ENCODE data around the gene CLCC1. TPM values are rescaled to one million over a fixed set of nuclear protein-coding genes. Genes with fewer than 3 reads are reported as not detected.

CLCC1 gene
- total RNA-seq, 1 experiment from 2014 or later = 60.2 TPM

DNA sequence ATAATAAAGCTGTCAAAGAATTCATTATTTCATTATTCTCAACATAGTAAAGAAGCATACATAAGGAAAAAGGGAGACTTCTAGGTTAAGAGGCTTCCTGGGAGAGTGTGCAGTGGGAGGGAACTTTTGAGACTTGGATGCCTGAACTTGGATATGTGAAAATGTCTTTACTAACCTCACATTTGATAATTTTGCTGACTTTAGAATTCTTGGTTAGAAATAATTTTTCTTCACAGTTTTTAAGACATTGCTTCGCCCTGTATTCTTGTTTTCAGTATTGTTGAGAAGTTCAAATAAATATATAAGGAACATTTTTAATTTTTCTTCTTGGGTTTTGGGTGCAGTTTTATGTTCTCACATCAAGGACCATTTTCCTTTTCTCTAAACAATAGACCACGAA lies 46.5 kb downstream of the CLCC1 start:
- Histone ChIP-seq H3K4me3 (ENCODE audit: low read depth, low read length, poor library complexity, severe bottlenecking) (no peak overlapping the region), H3K9me3 (ENCODE audit: low read depth, low read length, poor library complexity, severe bottlenecking) (no peaks in the 10 kb centered on the region), H3K27me3 (replicated peaks; ENCODE audit: insufficient read depth, low read depth, low read length, poor library complexity) (no peaks in the 10 kb centered on the region), H3K36me3 (ENCODE audit: insufficient read depth, low read length, poor library complexity, severe bottlenecking) (peaks cover 17% of the 10 kb centered on the region), H3K27ac (ENCODE audit: low read depth, low read length, poor library complexity, severe bottlenecking) (no peak overlapping the region), H3K4me1 (ENCODE audit: insufficient read depth, low read length, poor library complexity, severe bottlenecking) (peaks cover 6% of the 10 kb centered on the region)
- DNase-seq (ENCODE audit: low spot score) = no peak
- no TSS peak for BruUV-seq (replicated peaks)
- ChIA-PET CTCF (no interaction called here), POLR2A (ENCODE audit: low non-redundant PET) (no interaction called here)
- intact Hi-C loops (cut with micrococcal nuclease; ENCODE audit: unreplicated experiment) = no loop called here
- TF ChIP-seq CTCF (conservative IDR thresholded peaks at IDR 0.05; ENCODE audit: low read depth, low read length) (no peak), EZH2 (IDR thresholded peaks at IDR 0.05; ENCODE audit: borderline replicate concordance, low read depth, low read length, poor library complexity, severe bottlenecking) (no peak)

Other genes with a start within 250 kb of the CLCC1 start
- 23.6 and 24.4 TPM in 2 replicates for gene STXBP3, start 216.8 kb downstream of the CLCC1 start, total RNA-seq (2021)
- gene AKNAD1, start 106.4 kb downstream of the CLCC1 start, total RNA-seq (2021) = 0.54 TPM in 1 of 2 replicates, not detected in the other
- gene GPSM2, start 86.5 kb downstream of the CLCC1 start, total RNA-seq (2021) = 34.7 and 37.6 TPM in 2 replicates
- 17.4 and 21.0 TPM in 2 replicates for gene WDR47, start 78.6 kb upstream of the CLCC1 start, total RNA-seq (2021)
- 45.3 and 58.8 TPM in 2 replicates for gene TAF13, start 112.5 kb upstream of the CLCC1 start, total RNA-seq (2021)
- gene TMEM167B, start 127.3 kb upstream of the CLCC1 start, total RNA-seq (2021) = 26.4 and 30.0 TPM in 2 replicates
- 0.17 and 0.24 TPM in 2 replicates for gene ELAPOR1, start 150.6 kb upstream of the CLCC1 start, total RNA-seq (2021)

Data from A673 (cell line).